Measurements from ENCODE around the gene CACTIN.

DNA sequence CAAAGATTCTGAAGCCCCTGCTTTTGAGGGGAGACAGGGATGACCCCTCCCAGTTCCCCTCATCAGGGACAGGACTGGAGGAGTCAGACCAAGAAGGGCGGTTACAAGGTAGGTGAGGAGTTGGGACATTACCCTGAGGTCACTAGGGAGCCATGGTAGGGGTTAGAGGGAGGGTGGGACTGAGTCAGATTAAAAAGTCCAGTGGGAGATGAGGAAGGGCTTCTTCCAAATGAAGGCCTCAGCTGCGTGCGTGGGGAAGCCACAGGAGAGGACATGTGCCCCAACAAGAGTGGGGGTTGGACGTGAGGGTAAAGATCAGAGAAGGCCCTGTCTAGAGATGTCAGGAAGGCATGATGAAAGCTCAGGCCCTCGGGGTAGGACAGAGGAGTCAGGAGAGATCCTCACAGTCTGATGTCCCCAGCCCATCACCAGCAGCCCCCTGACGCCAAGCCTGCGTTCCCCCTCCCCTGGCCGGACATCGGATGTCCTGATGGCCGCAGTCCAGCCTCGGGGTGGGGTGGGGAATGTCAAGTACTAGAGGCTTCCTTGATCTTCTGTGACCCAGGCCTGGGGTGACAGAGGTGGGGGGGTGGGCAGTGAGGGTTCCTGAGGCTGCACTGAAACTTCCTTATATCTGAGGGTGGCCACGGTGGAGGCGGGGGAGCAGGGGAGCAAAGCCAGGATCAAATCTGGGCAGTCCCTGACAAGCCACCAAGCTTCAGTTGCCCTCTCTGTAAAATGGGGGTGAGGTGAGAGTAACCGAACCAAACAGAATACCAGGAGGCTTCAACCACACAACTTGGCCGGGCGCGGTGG lies 62.7 kb downstream of the CACTIN start:
- TF ChIP-seq CTCF (optimal IDR thresholded peaks at IDR 0.05 in 1 of 3, IDR thresholded peaks at IDR 0.05 in 1 of 3, conservative IDR thresholded peaks at IDR 0.05 in 1 of 3; ENCODE audit: extremely low read depth in 1 of 3, insufficient read depth in 2 of 3, low read length in 3 of 3) (no peak), EZH2 (IDR thresholded peaks at IDR 0.05; ENCODE audit: low read length) (no peak)
